HG02840 (cell line): Measurements from ENCODE around the gene CTSD.

Source experiments
- ATAC-seq: cut with Tn5 transposase; IDR thresholded peaks from one replicate; pipeline ENCODE4 v1.9.1; 2021; ENCODE audit warnings: mild to moderate bottlenecking, moderate library complexity, moderate number of reproducible peaks; ENCODE audit not compliant: unreplicated experiment, low FRiP score

The CTSD gene

DNA sequence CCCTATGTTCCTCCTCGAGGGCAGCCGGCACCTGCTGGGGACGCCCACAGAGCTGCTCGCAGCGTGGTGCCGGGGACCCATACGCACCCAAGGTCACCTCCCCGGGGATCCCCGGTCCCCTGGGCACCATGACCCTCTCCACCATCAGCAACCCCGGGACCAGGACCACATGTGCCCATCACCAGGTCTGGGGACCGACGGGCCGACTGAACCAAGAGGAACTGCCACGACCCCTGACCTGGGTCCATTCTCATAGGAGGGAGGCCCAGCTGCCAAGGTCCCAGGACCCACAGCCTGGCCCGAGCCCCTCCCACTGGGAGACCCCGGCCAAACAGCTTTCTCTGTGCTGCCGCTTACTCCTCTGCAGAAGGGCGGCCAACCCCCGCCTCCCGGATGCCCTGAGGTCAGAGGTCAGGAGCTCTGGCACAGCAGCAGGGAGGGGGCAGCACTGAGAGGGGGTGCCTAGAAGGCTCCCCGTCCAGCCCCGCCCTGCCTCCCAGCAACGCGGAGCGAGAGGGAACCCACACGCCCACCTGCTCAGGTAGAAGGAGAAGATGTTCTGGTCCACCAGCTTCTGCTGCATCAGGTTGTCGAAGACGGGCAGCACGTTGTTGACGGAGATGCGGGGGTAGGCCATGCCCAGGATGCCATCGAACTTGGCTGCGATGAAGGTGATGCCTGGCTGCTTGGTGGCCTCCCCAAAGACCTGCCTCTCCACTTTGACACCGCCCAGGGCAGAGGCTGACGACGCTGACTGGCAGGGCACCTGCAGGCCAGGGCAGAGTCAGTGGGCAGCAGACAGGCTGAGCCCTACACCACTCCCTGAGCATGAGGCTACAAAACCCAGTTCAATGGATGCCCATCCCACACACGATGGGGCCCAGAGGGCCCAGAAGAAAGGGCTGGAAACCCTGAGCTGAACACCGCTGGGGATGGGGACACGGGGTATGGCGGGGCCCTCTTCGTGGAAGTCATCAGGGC is 6.6 kb downstream of the CTSD start:
- no peak for ATAC-seq

DNA sequence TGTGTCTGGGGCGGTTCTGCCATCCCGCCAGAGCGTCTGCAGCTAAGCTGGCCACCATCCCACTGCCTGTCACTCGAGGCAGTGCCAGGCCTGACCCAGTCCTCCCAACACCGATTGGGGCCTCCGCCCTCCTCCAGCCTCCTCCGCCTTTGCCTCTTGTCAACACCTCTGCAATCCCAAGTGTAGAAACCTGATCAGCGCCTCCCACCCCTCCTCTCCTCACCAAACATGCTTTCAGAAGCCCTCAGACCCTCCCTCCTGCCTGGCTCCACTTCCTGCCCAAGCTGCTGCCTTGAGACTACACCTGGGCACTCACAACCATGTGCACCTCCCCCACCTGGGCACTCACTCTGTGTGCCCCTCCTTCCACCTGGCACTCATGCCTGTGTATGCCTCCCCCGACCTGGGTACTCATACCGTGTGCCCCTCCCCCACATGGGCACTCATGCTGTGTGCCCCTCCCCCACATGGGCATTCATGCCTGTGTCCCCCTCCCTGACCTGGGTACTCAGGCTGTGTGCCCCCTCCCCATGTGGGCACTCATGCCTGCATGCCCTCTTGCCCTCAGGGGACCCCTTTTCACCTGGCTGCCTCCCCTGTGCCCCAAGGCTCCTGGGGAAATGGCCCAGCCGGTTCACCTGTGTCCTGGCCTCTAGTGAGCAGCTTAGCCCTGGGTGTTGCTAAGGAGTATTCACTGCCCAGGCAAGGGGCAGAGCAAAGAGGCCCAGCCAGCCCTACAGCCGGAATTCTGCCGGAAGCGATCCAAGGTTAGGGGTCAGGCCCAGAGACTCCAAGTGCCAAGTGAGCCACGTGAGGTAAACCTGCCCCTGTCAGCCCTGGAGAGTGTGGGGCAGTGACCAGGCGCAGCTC is 7.8 kb downstream of the CTSD start:
- ATAC-seq = no peak

DNA sequence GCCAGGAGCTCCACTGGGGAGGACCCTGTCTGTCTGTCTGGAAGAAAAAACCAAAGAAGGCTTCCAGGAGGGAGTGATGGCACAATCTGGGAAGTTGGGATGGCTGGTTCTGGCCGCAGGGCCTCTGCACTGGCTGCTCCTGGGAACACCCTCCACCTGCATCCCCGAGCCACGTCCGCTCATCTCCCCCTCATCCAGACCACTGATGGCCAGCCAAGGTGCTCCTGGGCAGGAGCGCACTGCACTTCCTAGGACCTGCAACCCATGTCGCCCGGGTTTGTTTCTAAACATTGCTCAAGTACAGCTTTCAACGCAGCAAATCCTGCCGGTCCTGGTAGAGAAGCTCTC is 8.4 kb downstream of the CTSD start:
- no peak for ATAC-seq

DNA sequence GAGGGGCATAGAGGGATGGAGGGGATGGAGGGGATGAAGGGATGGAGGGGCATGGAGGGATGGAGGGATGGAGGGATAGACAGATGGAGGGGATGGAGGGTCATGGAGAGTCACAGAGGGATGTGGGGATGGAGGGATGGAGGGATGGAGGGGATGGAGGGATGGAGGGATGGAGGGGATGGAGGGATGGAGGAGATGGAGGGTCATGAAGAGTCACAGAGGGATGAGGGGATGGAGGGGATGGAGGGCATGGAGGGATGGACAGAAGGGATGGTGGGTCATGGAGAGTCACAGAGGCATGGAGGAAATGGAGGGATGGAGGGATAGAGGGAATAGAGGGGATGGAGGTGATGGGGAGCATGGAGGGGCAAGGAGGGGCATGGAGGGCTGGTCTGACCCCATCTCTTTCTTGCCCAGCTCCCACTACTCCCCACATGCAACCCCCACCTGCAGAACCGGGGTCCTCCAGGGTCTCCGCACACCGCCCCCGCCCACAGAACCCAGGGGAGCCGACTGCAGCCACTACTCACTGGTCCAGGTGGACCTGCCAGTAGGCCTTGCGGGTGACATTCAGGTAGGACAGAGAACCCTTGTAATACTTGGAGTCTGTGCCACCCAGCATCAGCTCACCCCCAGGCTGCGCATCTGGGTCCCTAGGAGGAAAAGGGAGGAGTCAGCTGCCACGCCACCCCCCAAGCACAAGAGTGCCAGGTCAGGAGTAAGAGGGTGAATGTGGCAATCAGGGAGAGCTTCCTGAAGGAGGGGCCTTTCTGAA is 9.2 kb downstream of the CTSD start:
- no peak for ATAC-seq

DNA sequence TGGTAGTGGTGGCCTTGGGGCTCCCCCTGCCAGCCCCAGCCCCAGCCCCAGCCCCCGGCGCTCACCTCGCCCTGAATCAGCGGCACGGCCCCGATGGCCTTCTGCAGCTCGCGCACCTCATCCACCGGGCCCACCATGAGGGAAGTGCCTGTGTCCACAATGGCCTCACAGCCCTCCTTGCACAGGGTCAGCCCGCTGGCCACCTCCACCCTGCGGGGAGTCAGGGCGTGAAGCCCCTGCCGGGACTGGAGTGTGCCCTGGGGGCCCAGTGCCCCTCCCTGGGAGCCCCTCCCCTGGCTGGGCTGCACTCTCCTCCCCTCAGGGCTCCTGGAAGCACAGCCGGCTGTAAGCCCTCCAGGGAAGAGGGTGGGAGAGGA is 9.8 kb downstream of the CTSD start:
- no peak for ATAC-seq

DNA sequence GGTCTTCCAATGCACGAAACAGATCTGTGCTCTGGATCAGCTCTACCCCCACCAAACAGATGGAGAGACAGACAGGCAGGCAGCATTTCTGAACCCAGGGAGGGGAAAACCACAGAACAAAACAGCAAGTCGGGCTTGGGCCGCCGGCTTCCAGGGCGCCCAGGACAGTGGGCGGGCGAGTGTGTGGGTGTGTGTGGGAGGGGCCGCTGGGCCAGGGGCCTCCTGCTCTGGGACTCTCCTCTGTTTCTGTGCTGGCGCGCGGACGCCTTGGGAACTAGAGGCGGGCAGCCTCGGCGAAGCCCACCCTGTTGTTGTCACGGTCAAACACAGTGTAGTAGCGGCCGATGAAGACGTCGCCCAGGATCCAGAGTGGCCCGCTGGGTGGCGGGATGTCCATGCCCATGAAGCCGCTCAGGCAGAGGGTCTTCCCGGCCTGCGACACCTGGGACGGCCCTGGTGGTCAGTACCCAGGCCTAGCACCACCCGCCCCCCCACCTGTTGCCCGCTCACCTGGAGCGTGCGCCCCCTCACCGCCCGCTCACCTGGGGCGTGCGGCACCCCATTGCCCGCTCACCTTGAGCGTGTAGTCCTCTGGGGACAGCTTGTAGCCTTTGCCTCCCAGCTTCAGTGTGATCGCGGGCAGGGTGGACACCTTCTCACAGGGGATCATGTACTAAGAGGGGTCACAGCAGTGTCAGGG is 10.3 kb downstream of the CTSD start:
- no peak for ATAC-seq

DNA sequence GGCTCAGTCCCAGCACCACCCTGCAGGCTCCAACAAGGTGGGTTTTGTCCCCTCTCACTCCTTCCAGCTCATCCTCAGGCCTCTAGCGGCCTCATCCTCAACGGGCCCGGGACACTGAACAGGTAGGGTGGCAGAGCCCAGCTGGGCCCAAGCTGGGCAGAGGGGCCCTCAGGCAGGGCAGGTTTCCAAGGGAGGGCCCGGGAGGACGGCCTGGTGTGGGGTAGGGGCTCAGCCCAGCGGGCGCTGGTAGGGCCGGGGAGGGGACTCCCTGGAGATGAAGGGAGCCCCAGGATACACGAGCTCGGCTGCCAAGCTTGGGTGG is 10.9 kb downstream of the CTSD start:
- ATAC-seq = no peak

DNA sequence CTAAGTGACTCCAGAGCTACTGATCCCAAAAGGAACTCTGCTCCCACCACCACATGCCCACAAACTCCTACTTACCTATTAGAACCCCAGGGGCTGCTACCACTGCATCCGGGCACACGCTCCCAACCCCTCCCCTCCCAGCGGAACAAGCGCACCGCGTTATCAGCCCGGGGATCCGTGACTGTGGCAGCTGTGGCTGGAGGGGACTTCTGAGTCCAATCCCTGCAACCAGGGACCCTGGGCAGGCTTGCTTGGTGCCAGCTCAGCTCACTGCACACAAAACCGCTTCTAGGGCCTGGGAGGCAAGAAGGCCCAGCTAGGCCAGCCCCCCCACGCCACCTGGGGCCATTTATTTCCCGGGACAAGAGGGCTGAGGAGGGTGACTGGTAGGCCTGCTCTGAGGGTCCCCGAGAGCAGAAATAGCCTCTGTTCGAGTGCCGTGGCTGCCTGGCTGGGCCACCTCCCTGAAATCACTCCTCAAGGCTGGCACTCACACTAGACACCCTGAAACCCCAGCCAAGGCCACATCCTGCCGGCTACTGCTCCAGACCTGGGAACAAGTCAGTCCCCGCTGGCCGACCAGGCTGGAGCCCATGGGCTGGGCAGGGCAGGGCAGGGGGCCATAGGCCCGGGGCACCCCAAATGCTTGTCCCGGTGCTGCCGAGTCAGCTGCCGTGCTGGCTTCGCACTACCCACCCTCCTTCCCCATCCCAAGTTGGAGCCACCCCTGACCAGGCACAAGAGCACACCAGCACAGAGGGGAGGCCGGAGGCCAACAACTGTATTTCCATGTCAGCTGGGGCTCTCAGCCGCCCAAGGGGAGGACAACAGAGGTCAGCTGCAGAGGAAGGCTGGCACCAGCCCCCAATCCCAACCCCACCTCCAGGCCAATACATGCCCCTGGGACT is 11.5 kb downstream of the CTSD start:
- no peak for ATAC-seq

DNA sequence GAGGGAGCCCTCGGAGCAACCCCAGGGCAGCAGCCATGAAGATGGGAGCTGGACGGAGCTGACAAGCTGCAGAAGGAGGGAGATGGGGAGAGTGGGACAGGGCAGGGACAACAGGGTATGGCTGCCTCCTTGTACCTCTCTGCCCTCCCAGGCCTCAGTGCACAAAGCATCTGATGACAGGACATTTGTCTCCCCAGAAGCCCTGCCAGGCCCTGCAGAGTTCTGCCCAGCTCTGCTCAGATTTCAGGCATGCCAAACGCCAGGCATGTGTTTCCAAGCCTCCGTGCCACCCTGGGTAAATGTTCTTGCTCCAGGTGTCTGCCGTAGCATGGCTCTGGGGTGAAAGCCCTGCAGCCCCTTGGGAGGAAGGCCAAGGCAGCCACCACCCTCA is 12.2 kb downstream of the CTSD start:
- no peak for ATAC-seq

DNA sequence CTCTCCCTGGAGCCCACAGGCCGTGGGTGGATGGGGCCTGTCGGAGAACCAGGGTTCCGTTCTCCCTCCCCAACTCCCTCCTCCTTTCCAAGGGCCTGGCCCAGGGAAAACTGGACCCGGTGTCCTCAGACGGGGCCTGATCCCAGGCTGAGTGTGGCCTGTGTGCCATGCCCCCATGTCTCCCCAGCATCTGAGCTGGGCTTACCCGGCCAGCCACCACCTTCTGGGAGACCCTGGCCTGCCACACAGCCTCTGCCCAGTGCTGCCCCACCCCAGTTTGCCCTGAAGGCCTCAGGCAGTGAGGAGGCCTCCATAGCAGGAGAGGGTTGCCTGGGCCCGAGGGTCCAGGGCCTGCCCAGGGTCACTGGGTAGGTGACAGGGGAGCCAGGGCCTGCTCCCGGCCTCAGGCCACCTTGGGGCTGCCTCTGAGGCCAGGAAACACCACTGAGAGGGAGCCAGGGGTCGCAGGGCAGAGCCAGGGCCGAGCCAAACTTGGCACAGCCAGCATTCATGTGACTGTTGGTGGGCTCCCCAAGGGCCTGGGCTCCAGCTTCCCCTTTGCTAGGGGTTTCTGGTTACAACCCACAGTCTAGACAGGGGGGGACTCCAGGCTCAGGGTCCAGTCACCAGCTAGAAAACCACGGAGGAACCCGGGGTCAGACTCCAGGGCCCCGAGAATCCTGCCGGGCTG is 12.7 kb downstream of the CTSD start:
- ATAC-seq = no peak

DNA sequence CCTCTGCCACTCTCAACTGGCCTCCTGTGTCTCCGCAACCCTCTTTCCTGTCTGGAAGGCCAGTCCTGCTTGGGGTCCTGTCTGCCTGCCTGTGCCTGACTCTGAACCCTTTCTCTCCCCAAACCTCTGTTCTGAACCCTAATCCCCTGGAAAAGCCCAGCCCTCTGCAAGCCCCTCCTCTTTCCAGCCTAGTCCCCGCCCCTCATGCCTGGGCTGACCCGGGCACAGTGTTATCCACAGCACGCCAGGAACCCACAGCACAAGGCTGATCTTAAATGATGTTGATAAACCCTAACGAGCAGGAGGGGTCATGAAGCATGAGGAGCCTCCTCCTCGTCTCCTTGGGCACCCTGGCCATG is 13.3 kb downstream of the CTSD start, which contains the start of gene IFITM10:
Gene IFITM10, minus strand, starts transcription at position 115 of the 359 bp plus-strand sequence. CDS start 153 bp downstream, outside the sequence.
- no peak for ATAC-seq

DNA sequence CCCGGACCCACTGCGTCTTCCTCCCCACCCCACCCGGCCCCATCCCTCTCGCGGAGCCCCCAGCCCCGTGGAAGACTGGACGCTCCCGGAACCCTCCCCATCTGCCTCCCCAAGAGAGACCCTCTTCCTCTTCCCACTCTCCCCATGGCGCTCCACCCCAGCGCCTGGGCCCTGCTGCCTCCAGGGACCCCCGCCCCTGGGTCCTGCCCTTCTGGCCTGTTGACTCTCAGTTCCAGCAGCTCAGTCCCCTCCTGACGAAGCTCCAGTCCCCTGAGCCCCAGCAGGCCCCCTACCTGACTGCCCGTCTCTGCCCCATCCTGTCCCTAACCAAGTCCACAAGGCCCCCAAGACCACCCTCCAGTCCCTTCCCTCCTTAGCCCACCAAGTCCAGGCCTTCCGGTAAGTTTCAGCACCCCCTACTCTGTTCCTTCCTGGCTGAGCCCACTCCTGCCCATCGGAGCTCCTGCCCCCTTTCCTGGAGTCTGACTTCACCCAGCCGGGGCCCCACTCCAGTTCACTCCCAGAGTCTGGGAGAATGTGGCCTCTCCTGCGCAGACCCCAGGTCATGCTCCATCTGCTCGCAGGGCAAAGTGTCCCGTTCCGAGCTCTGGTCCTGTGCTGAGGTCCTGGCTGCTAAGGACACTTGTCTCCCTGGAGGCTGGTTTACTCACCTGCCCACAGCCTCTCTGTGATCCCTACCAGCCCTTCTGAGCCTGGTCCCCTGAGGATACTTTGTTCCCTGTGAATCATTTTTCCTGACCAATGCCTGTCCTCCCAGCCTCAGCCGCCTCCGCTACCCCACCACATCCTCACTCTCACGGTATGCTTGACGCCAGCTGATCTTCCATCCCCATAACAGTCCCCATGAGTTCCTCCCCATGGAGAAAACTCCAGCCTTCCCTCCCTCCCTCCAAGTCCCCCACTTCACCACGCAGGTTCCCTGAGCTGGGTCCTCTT is 14.1 kb downstream of the CTSD start:
- ATAC-seq = no peak

DNA sequence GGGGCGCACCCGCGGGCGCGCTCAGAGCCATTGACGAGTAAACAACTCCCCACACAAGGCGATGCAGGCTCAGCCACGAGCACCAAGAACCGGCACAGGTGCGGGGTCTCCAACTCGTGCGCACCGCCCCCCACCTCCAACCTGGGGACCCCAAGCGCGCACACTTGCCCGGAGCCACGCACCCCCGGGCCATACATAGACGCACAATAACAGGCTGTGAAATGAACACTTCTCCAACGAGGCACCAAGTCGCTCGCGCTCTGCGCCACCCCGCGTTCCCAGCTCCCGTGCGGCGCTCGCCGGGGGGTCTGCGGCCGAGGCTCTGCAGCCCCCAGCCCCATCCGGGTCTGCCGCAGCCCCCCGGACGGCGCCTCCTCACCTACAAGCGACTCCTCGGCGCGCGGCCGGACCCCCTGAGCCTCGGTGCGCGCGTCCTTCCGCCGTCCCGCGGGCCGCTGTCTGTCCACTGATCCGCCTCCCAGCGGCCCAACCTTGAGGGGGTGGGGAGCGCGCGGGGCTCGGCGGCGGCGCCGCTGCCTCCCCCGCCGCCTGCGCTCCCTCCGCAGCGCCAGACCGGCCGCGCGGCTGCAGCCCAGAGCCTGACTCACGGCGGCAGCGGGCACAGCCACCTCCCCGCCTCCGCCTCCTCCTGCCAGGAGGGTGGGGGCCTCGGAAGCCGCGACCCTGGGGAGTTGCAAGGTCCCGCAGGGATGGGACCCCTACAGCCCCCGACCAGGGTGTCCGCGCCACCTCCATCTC is 14.9 kb downstream of the CTSD start:
- no peak for ATAC-seq

DNA sequence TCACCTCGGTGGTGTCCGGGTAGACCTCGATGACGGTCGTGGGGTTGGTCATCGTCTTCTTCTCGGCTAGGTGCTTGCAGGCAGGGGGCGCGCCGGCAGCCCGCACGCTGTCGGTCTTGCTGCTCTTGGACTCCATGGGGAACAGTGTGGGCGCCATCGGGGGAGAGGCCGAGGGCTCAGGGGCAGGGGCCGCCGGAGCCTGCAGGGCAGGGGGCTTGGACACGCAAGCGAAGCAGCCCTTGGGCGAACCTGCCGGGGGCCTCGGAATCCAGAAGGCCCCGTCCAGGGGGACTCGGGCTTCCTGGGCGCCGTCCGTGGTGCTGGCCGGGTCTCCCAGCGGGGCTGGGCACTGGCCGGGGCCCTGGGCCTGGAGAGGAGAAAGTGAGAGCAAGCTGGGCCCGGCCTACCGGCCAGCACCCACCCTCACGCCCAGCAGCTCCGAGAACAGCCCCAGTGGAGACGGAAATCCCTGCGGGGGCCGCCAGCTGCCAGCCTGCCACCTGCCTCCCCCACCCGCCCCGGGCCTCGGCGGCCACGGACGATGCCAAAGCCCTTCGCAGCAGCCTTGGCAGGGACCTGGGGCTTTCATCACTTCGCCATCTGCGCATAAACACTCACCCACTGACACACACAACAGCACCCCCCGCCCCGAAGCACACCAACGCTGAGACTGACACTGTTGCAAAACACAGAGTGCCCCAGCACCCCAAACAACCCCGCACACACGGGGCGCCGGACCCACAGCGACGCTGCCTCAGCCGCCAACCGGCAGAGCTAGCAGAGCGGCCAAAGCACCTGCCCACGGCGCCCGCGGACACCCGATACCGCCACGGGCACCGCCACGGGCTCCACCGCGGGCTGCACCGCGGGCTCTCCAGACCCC is 15.7 kb downstream of the CTSD start:
- ATAC-seq = no peak

DNA sequence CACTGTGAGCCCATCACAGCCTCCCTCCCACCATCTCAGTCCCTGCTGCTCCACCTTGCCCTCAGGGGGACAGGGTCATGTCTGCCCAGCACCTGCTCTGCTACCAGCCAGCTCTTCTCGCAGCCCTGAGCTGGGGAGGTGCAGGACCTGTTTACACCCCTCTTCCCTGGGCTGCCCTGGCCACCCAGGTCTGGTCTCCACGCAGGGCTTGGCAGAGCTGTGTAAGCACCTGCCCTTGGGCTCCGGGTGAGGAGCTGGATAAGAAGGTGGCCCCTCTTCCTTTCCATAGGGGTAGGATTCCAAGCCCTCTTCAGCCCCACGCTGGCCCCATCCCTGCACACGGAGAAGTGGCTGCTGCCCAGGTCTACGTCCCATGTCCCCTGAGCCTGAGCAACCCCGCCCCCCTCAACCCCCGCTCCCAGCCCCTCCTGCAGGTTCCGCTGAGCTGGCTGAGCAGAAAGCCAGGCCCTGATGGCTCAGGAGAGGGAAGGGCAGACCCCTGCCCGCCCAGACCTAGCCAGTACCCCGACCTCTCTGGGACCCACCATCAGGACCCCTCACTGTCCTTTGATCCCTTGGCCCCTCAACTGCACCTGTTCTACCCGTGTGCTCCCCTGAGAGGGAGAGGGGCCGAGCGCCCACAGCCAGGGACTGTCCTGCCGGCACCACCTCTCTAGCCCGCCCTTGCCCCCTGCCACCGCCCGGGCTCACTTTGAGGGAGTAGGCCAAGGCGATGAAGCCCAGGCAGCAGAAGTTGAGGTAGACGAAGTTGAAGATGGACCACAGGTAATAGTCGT is 16.6 kb downstream of the CTSD start:
- no peak for ATAC-seq
